HepG2 (cell line): ENCODE measurements around the gene CDC6. TPM values are rescaled to one million over a fixed set of nuclear protein-coding genes. Genes with fewer than 3 reads are reported as not detected.

ENCODE experiments used
- ATF5 ChIP-seq: sonication (generic); formaldehyde crosslinking; IDR thresholded peaks from 2 replicates; pipeline ENCODE4 v1.4.0; 2020; ENCODE audit warnings: mild to moderate bottlenecking, low read depth, missing genetic modification reagents
- CEBPZ ChIP-seq: IDR thresholded peaks from 2 replicates; pipeline ENCODE4 v1.6.1; 2012; ENCODE audit warnings: low read length, improper control_type of control experiment
- CTCF ChIP-seq: sonication (generic); formaldehyde crosslinking; IDR thresholded peaks from 2 replicates; pipeline ENCODE4 v1.5.0; 2020; ENCODE audit warnings: mild to moderate bottlenecking, missing genetic modification reagents, moderate library complexity
- GPN1 ChIP-seq: sonication (generic); formaldehyde crosslinking; IDR thresholded peaks from 2 replicates; pipeline ENCODE4 v1.5.1; 2020; ENCODE audit warnings: missing genetic modification reagents, borderline replicate concordance
- HDAC2 ChIP-seq: sonication (generic); formaldehyde crosslinking; IDR thresholded peaks from 2 replicates; pipeline ENCODE4 v1.4.0; 2020; ENCODE audit warnings: missing genetic modification reagents
- HMGXB3 ChIP-seq: sonication (generic); formaldehyde crosslinking; IDR thresholded peaks from 2 replicates; pipeline ENCODE4 v1.4.0; 2020; ENCODE audit warnings: missing genetic modification reagents, borderline replicate concordance
- MEF2D ChIP-seq: sonication (generic); formaldehyde crosslinking; IDR thresholded peaks from 2 replicates; pipeline ENCODE4 v1.5.1; 2020; ENCODE audit warnings: mild to moderate bottlenecking, missing genetic modification reagents
- RELA ChIP-seq: sonication (generic); formaldehyde crosslinking; IDR thresholded peaks from 2 replicates; pipeline ENCODE4 v1.4.0; 2020; ENCODE audit warnings: missing genetic modification reagents
- RFX1 ChIP-seq: fragments of 450-650 bp; IDR thresholded peaks from 2 replicates; pipeline ENCODE4 v1.6.1; 2017
- THAP11 ChIP-seq: IDR thresholded peaks from 2 replicates; pipeline ENCODE4 v1.6.1; 2016; ENCODE audit warnings: missing biosample characterization, missing genetic modification reagents
- ZNF143 ChIP-seq: sonication (generic); formaldehyde crosslinking; IDR thresholded peaks from 2 replicates; pipeline ENCODE4 v1.4.0; 2020; ENCODE audit warnings: missing genetic modification reagents
- ZNF20 ChIP-seq: sonication (generic); formaldehyde crosslinking; IDR thresholded peaks from 2 replicates; pipeline ENCODE4 v1.4.0; 2020; ENCODE audit warnings: mild to moderate bottlenecking, moderate library complexity, missing genetic modification reagents
- ZNF275 ChIP-seq: sonication (generic); formaldehyde crosslinking; IDR thresholded peaks from 2 replicates; pipeline ENCODE4 v1.8.0; 2022; ENCODE audit warnings: missing genetic modification reagents, mild to moderate bottlenecking, inconsistent platforms, borderline replicate concordance
- ZNF335 ChIP-seq: sonication (generic); formaldehyde crosslinking; IDR thresholded peaks from 2 replicates; pipeline ENCODE4 v1.4.0; 2020; ENCODE audit warnings: missing genetic modification reagents
- ZNF607 ChIP-seq: sonication (generic); formaldehyde crosslinking; IDR thresholded peaks from 2 replicates; pipeline ENCODE4 v1.5.1; 2020; ENCODE audit warnings: missing genetic modification reagents, mild to moderate bottlenecking, borderline replicate concordance
- ZNF7 ChIP-seq: IDR thresholded peaks from 2 replicates; pipeline ENCODE4 v1.6.1; 2016; ENCODE audit warnings: missing biosample characterization, missing genetic modification reagents
- ZSCAN12 ChIP-seq: sonication (generic); formaldehyde crosslinking; IDR thresholded peaks from 2 replicates; pipeline ENCODE4 v1.9.0; 2021; ENCODE audit warnings: mild to moderate bottlenecking, missing genetic modification reagents
- polyA plus RNA-seq, 8 experiments: library from polyadenylated mRNA; depleted of rRNA in 3 of 8; stranded (reverse) in 7 of 8; unstranded in 1 of 8; fragments of >200 nt; fragmentation: Illumina TruSeq in 4 of 8; extraction: Trizol in 4 of 8; gene quantifications; 2 replicates each; pipeline versions ENCODE4 v1.2.1 to v1.2.3, GENCODE V29; 2011 to 2016; ENCODE audit warnings: low read depth in 4 of 8, missing spikeins in 1 of 8, mixed read lengths in 1 of 8; ENCODE audit not compliant: insufficient read depth in 1 of 8
- total RNA-seq, 5 experiments: library from RNA; depleted of rRNA; stranded (reverse); fragments of >200 nt; fragmentation: Illumina TruSeq; extraction: Trizol; gene quantifications; 2 replicates each; pipeline ENCODE4 v1.2.3, GENCODE V29; 2016; ENCODE audit warnings: low read depth in 1 of 5

Gene CDC6
- total and polyA plus RNA-seq, 2 of the 13 experiments (the other 11 are each of a cell fraction or from before 2014, with no cell fraction given) = 17.4 to 114 TPM

- no peak; the same call in 1 of the 2 replicates for TF ChIP-seq ZNF275
- TF ChIP-seq MEF2D (CRISPR knock-in tag) = peak; percentile 57; the same call in 1 of the 2 replicates
- 0 out of 2 replicates have a peak, but pooled peaks have one; percentile 43 for TF ChIP-seq RELA (CRISPR knock-in tag)
- TF ChIP-seq GPN1 (CRISPR knock-in tag) = no peak
- no peak for TF ChIP-seq CEBPZ
- 0 out of 2 replicates have a peak, but pooled peaks have one; percentile 34 for TF ChIP-seq ZNF335 (CRISPR knock-in tag)
- TF ChIP-seq ZNF20 (CRISPR knock-in tag) = 0 out of 2 replicates have a peak, but pooled peaks have one; percentile 59
- TF ChIP-seq HDAC2 (CRISPR knock-in tag) = peak; percentile 68
- TF ChIP-seq ZNF143 (CRISPR knock-in tag) = no peak
- TF ChIP-seq HMGXB3 (CRISPR knock-in tag) = peak; percentile 77
- TF ChIP-seq ZNF607 (CRISPR knock-in tag) = peak; percentile 73; the same call in 1 of the 2 replicates
- TF ChIP-seq RFX1 = no peak
- TF ChIP-seq ZSCAN12 = peak; percentile 46; the same call in 1 of the 2 replicates
- TF ChIP-seq ATF5 (CRISPR knock-in tag) = no peak
- TF ChIP-seq ZNF7 (CRISPR knock-in tag) = peak; percentile 22; the same call in 1 of the 2 replicates
- peak; percentile 67 for TF ChIP-seq THAP11 (CRISPR knock-in tag)
- TF ChIP-seq CTCF (CRISPR knock-in tag) = no peak; the same call in 1 of the 2 replicates
Observed at GRCh38 chr17:40317880-40318829, 30.5 kb downstream of the CDC6 start (continued).
